Esophagus squamous epithelium (tissue), 5 donors: ENCODE data around the gene SHISA6. TPM values are rescaled to one million over a fixed set of nuclear protein-coding genes. Genes with fewer than 3 reads are reported as not detected.

Experiments used
- DNase-seq: peaks from one replicate; lab custom pipeline; 2025; lab: John Stamatoyannopoulos, UW
- H3K27ac ChIP-seq, 4 donors: fragments of 200-600 bp; sonication (generic); one replicate each; pipeline ENCODE4 v1.5.1; 2016 to 2019; ENCODE audit warnings: mild to moderate bottlenecking in 1 of 4
- H3K27me3 ChIP-seq, 4 donors: fragments of 200-600 bp; sonication (generic); 1 replicate in 3 of 4; 2 replicates in 1 of 4; pipeline versions ENCODE4 v1.5.1 to v1.6.0; 2017 to 2021; ENCODE audit warnings: antibody characterized with exemption in 1 of 4
- H3K36me3 ChIP-seq, 3 donors: fragments of 200-600 bp; sonication (generic); one replicate each; pipeline ENCODE4 v1.5.1; 2016 to 2019
- H3K4me1 ChIP-seq, 3 donors: fragments of 200-600 bp; sonication (generic); one replicate each; pipeline ENCODE4 v1.5.1; 2017 to 2019
- H3K4me3 ChIP-seq, 4 donors: fragments of 200-600 bp; sonication (generic); 1 replicate in 3 of 4; 2 replicates in 1 of 4; pipeline ENCODE4 v1.5.1; 2016 to 2019; ENCODE audit warnings: mild to moderate bottlenecking in 2 of 4, moderate library complexity in 1 of 4
- H3K9me3 ChIP-seq, 3 donors: fragments of 200-600 bp; sonication (generic); one replicate each; pipeline ENCODE4 v1.5.1; 2016 to 2019
- POLR2A ChIP-seq, 4 donors: fragments of 450-650 bp; IDR thresholded peaks; one replicate each; pipeline ENCODE4 v1.6.1; 2017; ENCODE audit warnings: antibody characterized with exemption in 4 of 4, mild to moderate bottlenecking in 4 of 4, moderate library complexity in 3 of 4
- WGBS, 2 donors: methylation state at CpG; one replicate each; pipeline ENCODE4 v1.1.5; 2018; 5-methylcytosine and 5-hydroxymethylcytosine counted together
- intact Hi-C: fragments of 100-400 bp; cut with DNase I; formaldehyde crosslinking; loops from one replicate; pipeline ENCODE4 v1.15.0; 2022
- total RNA-seq, 4 donors: library from RNA; depleted of rRNA; stranded (reverse); fragments of >200 nt; gene quantifications; one replicate each; pipeline ENCODE4 v1.1.0, GENCODE V29; 2016
- TF ChIP-seq, protein P1 (sequence below), 6 experiments: fragments of 450-650 bp in 4 of 6; fragments of 200-600 bp in 2 of 6; sonication (generic) in 2 of 6; IDR thresholded peaks; one replicate each; pipeline ENCODE4 v1.5.1; 2016 to 2019; ENCODE audit warnings: antibody characterized with exemption in 6 of 6, mild to moderate bottlenecking in 4 of 6, moderate library complexity in 4 of 6
- donor health status: DM: yes; HTN: yes; CAD: no.

The SHISA6 gene
- total RNA-seq, 4 donors from 2014 or later: 0.19 to 1.5 (median 0.71) TPM

DNA sequence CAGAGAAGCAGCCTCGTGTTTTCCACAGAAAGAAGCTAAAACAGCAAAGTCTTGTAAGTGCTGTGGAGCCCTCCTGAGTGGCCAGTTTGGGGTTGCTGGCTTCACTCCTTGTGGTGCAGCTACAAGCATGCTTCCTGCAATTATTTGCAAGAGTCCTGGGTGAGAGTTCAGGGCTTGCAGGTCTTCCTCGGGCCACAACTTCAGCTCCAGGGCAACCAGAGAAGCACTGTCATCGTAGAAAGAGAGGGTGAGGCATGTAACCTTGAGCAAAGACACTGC is 37.9 kb downstream of the SHISA6 start:
- Histone ChIP-seq H3K27me3 (no peaks in the 10 kb centered on the region), H3K27ac (no peak overlapping the region), H3K4me1 (no peaks in the 10 kb centered on the region), H3K4me3 (no peak overlapping the region), H3K9me3 (peaks cover 0 to 5% (median 0%) of the 10 kb centered on the region in 3 donors), H3K36me3 (no peaks in the 10 kb centered on the region)
- 44 to 53% methylated on average over 3 of the region's 3 CpGs for WGBS, 2 donors
- TF ChIP-seq, protein P1, sequence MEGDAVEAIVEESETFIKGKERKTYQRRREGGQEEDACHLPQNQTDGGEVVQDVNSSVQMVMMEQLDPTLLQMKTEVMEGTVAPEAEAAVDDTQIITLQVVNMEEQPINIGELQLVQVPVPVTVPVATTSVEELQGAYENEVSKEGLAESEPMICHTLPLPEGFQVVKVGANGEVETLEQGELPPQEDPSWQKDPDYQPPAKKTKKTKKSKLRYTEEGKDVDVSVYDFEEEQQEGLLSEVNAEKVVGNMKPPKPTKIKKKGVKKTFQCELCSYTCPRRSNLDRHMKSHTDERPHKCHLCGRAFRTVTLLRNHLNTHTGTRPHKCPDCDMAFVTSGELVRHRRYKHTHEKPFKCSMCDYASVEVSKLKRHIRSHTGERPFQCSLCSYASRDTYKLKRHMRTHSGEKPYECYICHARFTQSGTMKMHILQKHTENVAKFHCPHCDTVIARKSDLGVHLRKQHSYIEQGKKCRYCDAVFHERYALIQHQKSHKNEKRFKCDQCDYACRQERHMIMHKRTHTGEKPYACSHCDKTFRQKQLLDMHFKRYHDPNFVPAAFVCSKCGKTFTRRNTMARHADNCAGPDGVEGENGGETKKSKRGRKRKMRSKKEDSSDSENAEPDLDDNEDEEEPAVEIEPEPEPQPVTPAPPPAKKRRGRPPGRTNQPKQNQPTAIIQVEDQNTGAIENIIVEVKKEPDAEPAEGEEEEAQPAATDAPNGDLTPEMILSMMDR (IDR thresholded peaks at IDR 0.05): no peak
- no peak for TF ChIP-seq POLR2A (IDR thresholded peaks at IDR 0.05)
- intact Hi-C loops: no loop called here
- no peak for DNase-seq

DNA sequence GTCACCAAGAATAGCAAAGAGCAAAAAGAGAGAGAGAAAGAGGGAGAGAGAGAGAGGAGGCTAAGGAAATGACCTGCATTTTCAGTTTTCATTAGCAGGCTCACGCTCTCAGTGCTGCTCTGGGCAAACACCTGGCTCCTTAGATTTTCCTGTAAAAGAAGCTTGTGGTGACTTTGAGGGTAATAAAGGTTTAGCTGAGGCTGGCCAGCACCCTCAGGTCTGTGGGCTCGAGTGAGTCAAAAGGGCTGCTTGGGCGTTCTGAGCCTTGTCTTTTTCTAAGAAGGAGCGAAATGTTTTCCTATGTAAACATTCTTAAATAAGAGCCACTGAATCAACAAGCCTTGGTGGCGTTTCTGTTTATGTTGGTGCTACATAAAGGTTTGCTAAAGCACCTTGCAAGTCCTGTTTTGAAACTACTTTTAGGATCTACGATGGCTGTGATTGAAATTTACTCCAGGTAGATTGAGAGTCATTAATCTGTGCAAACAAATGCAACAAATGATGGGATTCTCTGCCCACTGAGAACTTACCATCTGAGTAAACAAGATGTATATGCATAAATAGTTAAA is 38.8 kb downstream of the SHISA6 start:
- WGBS, 2 donors: 60 to 64% methylated on average over 6 of the region's 6 CpGs
- DNase-seq: no peak

DNA sequence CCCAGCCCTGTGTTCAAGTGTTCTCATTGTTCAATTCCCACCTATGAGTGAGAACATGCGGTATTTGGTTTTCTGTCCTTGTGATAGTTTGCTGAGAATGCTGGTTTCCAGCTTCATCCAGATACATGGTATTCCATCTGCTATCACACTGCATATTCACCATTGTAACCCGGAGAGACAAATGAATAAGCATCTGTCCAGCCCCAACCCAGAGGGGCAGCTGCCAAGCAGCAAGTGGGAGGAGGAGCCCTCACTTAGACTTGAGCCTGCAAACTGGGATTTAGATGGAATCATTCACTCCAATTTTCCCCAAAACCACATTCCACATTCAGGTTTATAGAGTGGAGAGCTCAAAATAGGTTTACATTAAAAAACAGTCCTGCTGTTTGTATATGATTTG is 41.6 kb downstream of the SHISA6 start:
- TF ChIP-seq, protein P1 (IDR thresholded peaks at IDR 0.05): no peak
- TF ChIP-seq POLR2A (IDR thresholded peaks at IDR 0.05): no peak
- intact Hi-C loops: no loop called here
- no peak for DNase-seq
- Histone ChIP-seq H3K27me3 (no peaks in the 10 kb centered on the region), H3K4me1 (no peaks in the 10 kb centered on the region), H3K27ac (no peak overlapping the region), H3K36me3 (no peaks in the 10 kb centered on the region), H3K4me3 (no peak overlapping the region), H3K9me3 (peaks cover 0 to 5% (median 0%) of the 10 kb centered on the region in 3 donors)
- 75 to 90% methylated on average over 2 of the region's 2 CpGs for WGBS, 2 donors

More for the DNA sequence above, 38.8 kb downstream of the SHISA6 start:
- H3K27ac ChIP-seq: no peak overlapping the region
- TF ChIP-seq POLR2A (IDR thresholded peaks at IDR 0.05): no peak
- TF ChIP-seq, protein P1 (IDR thresholded peaks at IDR 0.05): no peak
- no peak overlapping the region for H3K4me3 ChIP-seq
- H3K36me3 ChIP-seq: no peaks in the 10 kb centered on the region
- H3K27me3 ChIP-seq: no peaks in the 10 kb centered on the region
- intact Hi-C loops: no loop called here
- H3K4me1 ChIP-seq: no peaks in the 10 kb centered on the region
- peaks cover 0 to 5% (median 0%) of the 10 kb centered on the region in 3 donors for H3K9me3 ChIP-seq

DNA sequence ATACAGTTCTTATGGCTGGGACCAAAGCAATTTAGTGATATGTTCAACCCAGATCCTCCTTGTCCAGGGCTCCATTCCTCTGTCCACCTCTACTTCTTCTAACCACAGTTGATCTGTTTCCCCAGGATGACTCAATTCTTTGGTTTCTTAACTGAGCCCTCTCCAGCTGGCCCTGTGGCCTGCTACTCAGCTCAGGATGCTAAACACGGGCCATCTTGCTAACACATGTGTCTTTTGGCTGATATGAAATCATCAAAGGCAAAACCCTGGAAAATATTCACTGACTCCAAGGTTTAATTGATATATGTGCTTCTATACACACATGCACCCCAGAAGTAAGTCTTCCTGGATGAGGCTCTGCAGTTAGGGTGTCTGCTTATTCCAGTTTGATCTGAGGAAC is 43.8 kb downstream of the SHISA6 start:
- no peak for TF ChIP-seq POLR2A (IDR thresholded peaks at IDR 0.05)
- TF ChIP-seq, protein P1 (IDR thresholded peaks at IDR 0.05): no peak
- Histone ChIP-seq H3K27me3 (no peaks in the 10 kb centered on the region), H3K27ac (no peak overlapping the region), H3K4me1 (no peaks in the 10 kb centered on the region), H3K9me3 (peaks cover 0 to 5% (median 0%) of the 10 kb centered on the region in 3 donors), H3K36me3 (no peaks in the 10 kb centered on the region), H3K4me3 (no peak overlapping the region)
- intact Hi-C loops: no loop called here
- WGBS, 2 donors: 20 to 67% methylated on average over 1 of the region's 1 CpG
- DNase-seq: no peak

DNA sequence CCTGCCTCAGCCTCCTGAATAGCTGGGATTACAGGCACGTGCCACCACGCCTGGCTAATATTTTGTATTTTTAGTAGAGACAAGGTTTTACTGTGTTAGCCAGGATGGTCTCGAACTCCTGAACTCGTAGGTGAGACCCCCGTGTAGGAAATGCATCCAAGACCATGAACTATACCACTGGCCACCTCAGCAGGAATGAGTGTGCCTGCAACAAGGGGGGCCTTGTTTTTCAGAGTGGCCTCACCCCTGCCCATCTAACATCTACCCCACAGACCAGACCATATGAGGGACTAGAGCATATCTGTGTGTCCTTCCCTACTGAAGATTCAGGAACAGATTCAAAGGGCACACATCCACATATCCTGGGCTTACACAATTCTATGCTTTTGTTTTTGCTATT is 44.9 kb downstream of the SHISA6 start:
- no peaks in the 10 kb centered on the region for H3K4me1 ChIP-seq
- no peaks in the 10 kb centered on the region for H3K36me3 ChIP-seq
- no peak for DNase-seq
- H3K9me3 ChIP-seq: peaks cover 0 to 5% (median 0%) of the 10 kb centered on the region in 3 donors
- no peak overlapping the region for H3K4me3 ChIP-seq
- H3K27me3 ChIP-seq: no peaks in the 10 kb centered on the region
- TF ChIP-seq, protein P1 (IDR thresholded peaks at IDR 0.05): no peak
- no peak for TF ChIP-seq POLR2A (IDR thresholded peaks at IDR 0.05)
- intact Hi-C loops: no loop called here
- no peak overlapping the region for H3K27ac ChIP-seq
- 74 to 87% methylated on average over 5 of the region's 5 CpGs for WGBS, 2 donors
